Measurements from ENCODE around the gene NOD1.
"Not testable (repeated sequence)": the region's sequence is repeated elsewhere in the genome, so short reads cannot be mapped to it uniquely, and the experiment has no call there.

GRCh38 chr7:30509171-30509857, 30.7 kb upstream of the NOD1 start:
- not testable (repeated sequence) for TF ChIP-seq CTCF (IDR thresholded peaks at IDR 0.05; ENCODE audit: control extremely low read depth in 1 of 3, insufficient read depth in 1 of 3, low read depth in 1 of 3, low read length in 3 of 3); MAFK (IDR thresholded peaks at IDR 0.05; ENCODE audit: low read depth, low read length); SP1 (IDR thresholded peaks at IDR 0.05; ENCODE audit: low read depth, low read length); TBP (IDR thresholded peaks at IDR 0.05; ENCODE audit: low read depth, low read length); EZH2 (IDR thresholded peaks at IDR 0.05; ENCODE audit: low read depth, low read length, severe bottlenecking); CHD2 (IDR thresholded peaks at IDR 0.05; ENCODE audit: low read length); POLR2A (IDR thresholded peaks at IDR 0.05; ENCODE audit: control extremely low read depth in 1 of 2, low read depth in 2 of 2, low read length in 2 of 2); POU5F1 (IDR thresholded peaks at IDR 0.05; ENCODE audit: low read depth, low read length); FOSL1 (IDR thresholded peaks at IDR 0.05; ENCODE audit: insufficient read depth, low read depth, low read length); YY1 (IDR thresholded peaks at IDR 0.05; ENCODE audit: low read depth, low read length); POLR2AphosphoS5 (IDR thresholded peaks at IDR 0.05; ENCODE audit: low read depth, low read length); ASH2L (IDR thresholded peaks at IDR 0.05; ENCODE audit: low read length); PHF8 (conservative IDR thresholded peaks at IDR 0.05; ENCODE audit: low read depth, low read length)

Measured in H1 (cell line).